Measurements from ENCODE around the gene PCDH15. TPM values are rescaled to one million over a fixed set of nuclear protein-coding genes. Genes with fewer than 3 reads are reported as not detected.

PCDH15 gene
- total RNA-seq, 2 experiments from 2014 or later = not detected

DNA sequence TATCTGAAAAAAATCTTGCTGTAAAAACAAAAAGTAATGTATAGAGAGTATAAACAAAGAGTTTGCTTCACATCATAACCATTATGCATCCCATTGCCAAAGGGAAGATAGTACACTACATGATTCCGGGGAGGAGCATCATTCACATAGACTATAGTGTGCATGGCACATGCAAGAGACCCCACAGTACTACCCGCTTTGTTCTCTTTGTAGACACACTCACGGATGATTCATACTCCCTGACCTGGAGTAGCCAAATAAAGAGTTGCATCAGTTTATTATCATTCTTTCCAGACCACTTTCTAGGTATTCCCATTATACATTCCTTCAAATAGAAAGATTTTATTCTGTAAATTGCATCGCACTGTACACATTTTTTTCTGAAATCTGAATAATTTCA is 356.9 kb downstream of the PCDH15 start:
- no peak overlapping the region for H3K27ac ChIP-seq (ENCODE audit: low read depth in 1 of 2, low read length in 2 of 2)
- H3K27me3 ChIP-seq (ENCODE audit: control insufficient read depth in 1 of 2, insufficient read depth in 2 of 2, low read length in 2 of 2) = no peaks in the 10 kb centered on the region
- POLR2A ChIA-PET = no interaction called here
- no peak for ATAC-seq (ENCODE audit: poor library complexity)
- no peak overlapping the region for H3K4me3 Mint-ChIP-seq
- no peak overlapping the region for H3K4me3 ChIP-seq (ENCODE audit: low read length)
- H3K4me1 ChIP-seq (ENCODE audit: insufficient read depth, low read length) = no peaks in the 10 kb centered on the region
- peaks cover 5% of the 10 kb centered on the region for H3K9me3 Mint-ChIP-seq
- H3K36me3 Mint-ChIP-seq (ENCODE audit: low read depth) = no peaks in the 10 kb centered on the region
- intact Hi-C loops (cut with DNase I, micrococcal nuclease) = no loop called here
- H3K36me3 ChIP-seq (ENCODE audit: insufficient read depth, low read length) = no peaks in the 10 kb centered on the region
- H3K27ac Mint-ChIP-seq = no peak overlapping the region
- peaks cover 0 to 3% of the 10 kb centered on the region in 2 experiments for H3K9me3 ChIP-seq (ENCODE audit: control insufficient read depth in 1 of 2, insufficient read depth in 1 of 2, low read length in 2 of 2)
- H3K27me3 Mint-ChIP-seq = no peaks in the 10 kb centered on the region
- DNase-seq = no peak
- CTCF ChIA-PET = no interaction called here
- H3K4me1 Mint-ChIP-seq (ENCODE audit: low read depth) = no peaks in the 10 kb centered on the region
- TF ChIP-seq, protein P1, sequence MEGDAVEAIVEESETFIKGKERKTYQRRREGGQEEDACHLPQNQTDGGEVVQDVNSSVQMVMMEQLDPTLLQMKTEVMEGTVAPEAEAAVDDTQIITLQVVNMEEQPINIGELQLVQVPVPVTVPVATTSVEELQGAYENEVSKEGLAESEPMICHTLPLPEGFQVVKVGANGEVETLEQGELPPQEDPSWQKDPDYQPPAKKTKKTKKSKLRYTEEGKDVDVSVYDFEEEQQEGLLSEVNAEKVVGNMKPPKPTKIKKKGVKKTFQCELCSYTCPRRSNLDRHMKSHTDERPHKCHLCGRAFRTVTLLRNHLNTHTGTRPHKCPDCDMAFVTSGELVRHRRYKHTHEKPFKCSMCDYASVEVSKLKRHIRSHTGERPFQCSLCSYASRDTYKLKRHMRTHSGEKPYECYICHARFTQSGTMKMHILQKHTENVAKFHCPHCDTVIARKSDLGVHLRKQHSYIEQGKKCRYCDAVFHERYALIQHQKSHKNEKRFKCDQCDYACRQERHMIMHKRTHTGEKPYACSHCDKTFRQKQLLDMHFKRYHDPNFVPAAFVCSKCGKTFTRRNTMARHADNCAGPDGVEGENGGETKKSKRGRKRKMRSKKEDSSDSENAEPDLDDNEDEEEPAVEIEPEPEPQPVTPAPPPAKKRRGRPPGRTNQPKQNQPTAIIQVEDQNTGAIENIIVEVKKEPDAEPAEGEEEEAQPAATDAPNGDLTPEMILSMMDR (IDR thresholded peaks at IDR 0.05) = no peak

GRCh38 chr10:54441275-54441674 is 359.8 kb downstream of the PCDH15 start:
- H3K36me3 ChIP-seq (ENCODE audit: insufficient read depth, low read length) = no peaks in the 10 kb centered on the region
- ChIA-PET CTCF (no interaction called here), POLR2A (no interaction called here)
- ATAC-seq (ENCODE audit: poor library complexity) (no peak), DNase-seq (no peak)
- Mint-ChIP-seq H3K27me3 (no peaks in the 10 kb centered on the region), H3K4me3 (no peak overlapping the region), H3K36me3 (ENCODE audit: low read depth) (no peaks in the 10 kb centered on the region), H3K9me3 (no peaks in the 10 kb centered on the region), H3K4me1 (ENCODE audit: low read depth) (no peaks in the 10 kb centered on the region), H3K27ac (no peak overlapping the region)
- H3K4me3 ChIP-seq (ENCODE audit: low read length) = no peak overlapping the region
- no peaks in the 10 kb centered on the region for H3K9me3 ChIP-seq (ENCODE audit: control insufficient read depth in 1 of 2, insufficient read depth in 1 of 2, low read length in 2 of 2)
- H3K4me1 ChIP-seq (ENCODE audit: insufficient read depth, low read length) = no peaks in the 10 kb centered on the region
- H3K27ac ChIP-seq (ENCODE audit: low read depth in 1 of 2, low read length in 2 of 2) = no peak overlapping the region
- intact Hi-C loops (cut with DNase I, micrococcal nuclease) = no loop called here
- H3K27me3 ChIP-seq (ENCODE audit: control insufficient read depth in 1 of 2, insufficient read depth in 2 of 2, low read length in 2 of 2) = no peaks in the 10 kb centered on the region
- TF ChIP-seq, protein P1 (IDR thresholded peaks at IDR 0.05) = no peak

DNA sequence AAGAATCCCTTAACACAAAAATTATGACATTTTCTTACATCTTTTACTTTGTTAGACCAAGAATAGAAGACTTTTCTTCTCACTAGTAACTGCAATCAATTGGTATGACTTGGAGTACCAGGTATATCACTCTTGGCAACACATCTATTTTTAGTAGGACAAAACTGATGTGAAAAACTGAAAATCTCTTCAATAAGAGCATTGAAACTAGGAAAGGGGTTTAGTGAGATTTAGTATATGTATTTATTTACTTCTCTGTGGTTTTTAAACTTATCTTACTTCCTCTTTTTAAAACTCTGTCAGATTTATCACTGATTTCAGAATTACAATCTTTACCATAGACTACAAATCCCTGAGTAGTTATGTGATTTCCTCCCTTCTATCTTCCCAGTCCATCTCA is 366.2 kb downstream of the PCDH15 start:
- Mint-ChIP-seq H3K27me3 (no peaks in the 10 kb centered on the region), H3K4me1 (ENCODE audit: low read depth) (no peaks in the 10 kb centered on the region), H3K9me3 (peaks cover 8% of the 10 kb centered on the region), H3K4me3 (no peak overlapping the region), H3K36me3 (ENCODE audit: low read depth) (no peaks in the 10 kb centered on the region), H3K27ac (no peak overlapping the region)
- Histone ChIP-seq H3K36me3 (ENCODE audit: insufficient read depth, low read length) (no peaks in the 10 kb centered on the region), H3K4me1 (ENCODE audit: insufficient read depth, low read length) (no peaks in the 10 kb centered on the region), H3K4me3 (ENCODE audit: low read length) (no peak overlapping the region), H3K27me3 (ENCODE audit: control insufficient read depth in 1 of 2, insufficient read depth in 2 of 2, low read length in 2 of 2) (no peaks in the 10 kb centered on the region), H3K9me3 (ENCODE audit: control insufficient read depth in 1 of 2, insufficient read depth in 1 of 2, low read length in 2 of 2) (peaks cover 4 to 7% of the 10 kb centered on the region in 2 experiments), H3K27ac (ENCODE audit: low read depth in 1 of 2, low read length in 2 of 2) (no peak overlapping the region)
- CTCF ChIA-PET = no interaction called here
- POLR2A ChIA-PET = no interaction called here
- no peak for ATAC-seq (ENCODE audit: poor library complexity)
- intact Hi-C loops (cut with DNase I, micrococcal nuclease) = no loop called here
- DNase-seq = no peak
- TF ChIP-seq, protein P1 (IDR thresholded peaks at IDR 0.05) = no peak

Data from CD4-positive, alpha-beta T cell (primary cell).